Measurements from ENCODE around the gene CACNA1F.
A peak's percentile ranks its signal among the peaks of the same experiment; 100 is the strongest.

The CACNA1F gene

DNA sequence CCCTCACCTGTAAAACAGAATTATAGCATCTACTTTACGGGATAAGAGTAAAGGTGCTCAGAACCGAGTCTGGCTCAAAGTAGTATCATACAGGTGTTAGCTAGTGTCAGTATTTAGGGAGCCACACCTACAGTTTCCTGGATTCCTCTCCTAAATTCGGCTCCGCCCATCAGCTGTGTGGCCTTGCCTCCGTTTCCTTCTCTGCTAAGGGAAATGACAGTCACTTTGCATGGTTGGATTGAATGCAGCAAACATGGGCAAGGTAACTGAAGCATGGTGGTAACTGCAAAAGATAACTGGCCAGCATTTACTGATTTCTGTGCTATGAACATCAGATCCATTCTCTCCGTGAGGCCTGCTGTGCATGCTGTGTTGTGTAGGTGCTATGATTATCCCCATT lies 39.3 kb upstream of the CACNA1F start:
- Histone ChIP-seq H3K4me2 (ENCODE audit: low read depth, low read length) (no peak overlapping the region), H3K27me3 (replicated peaks; ENCODE audit: insufficient read depth, low read length) (no peaks in the 10 kb centered on the region)

GRCh38 chrX:49271341-49271740 lies 38.2 kb upstream of the CACNA1F start:
- Histone ChIP-seq H3K9me2 (replicated peaks; ENCODE audit: insufficient read depth, low read length) (no peaks in the 10 kb centered on the region), H3K36me3 (replicated peaks; ENCODE audit: insufficient read depth, low read length) (no peaks in the 10 kb centered on the region), H3K9me3 (replicated peaks; ENCODE audit: insufficient read depth, low read length) (no peaks in the 10 kb centered on the region), H3K4me3 (ENCODE audit: low read length) (no peak overlapping the region), H2AFZ (ENCODE audit: low read length) (no peak overlapping the region), H3K4me1 (ENCODE audit: low read length) (peaks cover 5% of the 10 kb centered on the region; the same call in 1 of the 2 replicates), H4K20me1 (ENCODE audit: insufficient read depth, low read length) (no peaks in the 10 kb centered on the region), H3K79me2 (ENCODE audit: low read length) (peaks cover 12% of the 10 kb centered on the region), H3K27me3 (replicated peaks; ENCODE audit: insufficient read depth, low read length) (no peaks in the 10 kb centered on the region), H3K4me2 (ENCODE audit: low read depth, low read length) (no peak overlapping the region), H3F3A (ENCODE audit: insufficient read depth, low read length) (no peaks in the 10 kb centered on the region), H3K27ac (ENCODE audit: low read length) (no peak overlapping the region), H3K9ac (ENCODE audit: low read length) (no peak overlapping the region)
- TF ChIP-seq EZH2phosphoT487 (IDR thresholded peaks at IDR 0.05; ENCODE audit: low read length) (no peak), EZH2 (optimal IDR thresholded peaks at IDR 0.05; ENCODE audit: low read depth, low read length) (no peak)
- TF ChIP-seq, protein P1, sequence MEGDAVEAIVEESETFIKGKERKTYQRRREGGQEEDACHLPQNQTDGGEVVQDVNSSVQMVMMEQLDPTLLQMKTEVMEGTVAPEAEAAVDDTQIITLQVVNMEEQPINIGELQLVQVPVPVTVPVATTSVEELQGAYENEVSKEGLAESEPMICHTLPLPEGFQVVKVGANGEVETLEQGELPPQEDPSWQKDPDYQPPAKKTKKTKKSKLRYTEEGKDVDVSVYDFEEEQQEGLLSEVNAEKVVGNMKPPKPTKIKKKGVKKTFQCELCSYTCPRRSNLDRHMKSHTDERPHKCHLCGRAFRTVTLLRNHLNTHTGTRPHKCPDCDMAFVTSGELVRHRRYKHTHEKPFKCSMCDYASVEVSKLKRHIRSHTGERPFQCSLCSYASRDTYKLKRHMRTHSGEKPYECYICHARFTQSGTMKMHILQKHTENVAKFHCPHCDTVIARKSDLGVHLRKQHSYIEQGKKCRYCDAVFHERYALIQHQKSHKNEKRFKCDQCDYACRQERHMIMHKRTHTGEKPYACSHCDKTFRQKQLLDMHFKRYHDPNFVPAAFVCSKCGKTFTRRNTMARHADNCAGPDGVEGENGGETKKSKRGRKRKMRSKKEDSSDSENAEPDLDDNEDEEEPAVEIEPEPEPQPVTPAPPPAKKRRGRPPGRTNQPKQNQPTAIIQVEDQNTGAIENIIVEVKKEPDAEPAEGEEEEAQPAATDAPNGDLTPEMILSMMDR (IDR thresholded peaks at IDR 0.05; ENCODE audit: low read length), result no peak
- no peak for DNase-seq

More for the DNA sequence above, 39.3 kb upstream of the CACNA1F start:
- Histone ChIP-seq H3K4me1 (ENCODE audit: low read length) (peaks cover 5% of the 10 kb centered on the region; the same call in 1 of the 2 replicates), H4K20me1 (ENCODE audit: insufficient read depth, low read length) (no peaks in the 10 kb centered on the region), H3K4me3 (ENCODE audit: low read length) (no peak overlapping the region), H3K9ac (ENCODE audit: low read length) (no peak overlapping the region), H3K9me3 (replicated peaks; ENCODE audit: insufficient read depth, low read length) (no peaks in the 10 kb centered on the region), H3F3A (ENCODE audit: insufficient read depth, low read length) (no peaks in the 10 kb centered on the region), H3K27ac (ENCODE audit: low read length) (no peak overlapping the region), H3K79me2 (ENCODE audit: low read length) (peaks cover 12% of the 10 kb centered on the region), H2AFZ (ENCODE audit: low read length) (no peak overlapping the region), H3K9me2 (replicated peaks; ENCODE audit: insufficient read depth, low read length) (no peaks in the 10 kb centered on the region), H3K36me3 (replicated peaks; ENCODE audit: insufficient read depth, low read length) (no peaks in the 10 kb centered on the region)
- TF ChIP-seq EZH2phosphoT487 (IDR thresholded peaks at IDR 0.05; ENCODE audit: low read length), result no peak
- DNase-seq, result no peak

- TF ChIP-seq EZH2phosphoT487 (IDR thresholded peaks at IDR 0.05; ENCODE audit: low read length) (no peak), EZH2 (optimal IDR thresholded peaks at IDR 0.05; ENCODE audit: low read depth, low read length) (no peak)
- TF ChIP-seq, protein P1 (IDR thresholded peaks at IDR 0.05; ENCODE audit: low read length), result no peak
- Histone ChIP-seq H3K9ac (ENCODE audit: low read length) (peak overlapping the region; percentile 79), H3K4me2 (ENCODE audit: low read depth, low read length) (peak overlapping the region; percentile 41; the same call in 1 of the 2 replicates), H3K4me3 (ENCODE audit: low read length) (peak overlapping the region; percentile 67), H3K9me3 (replicated peaks; ENCODE audit: insufficient read depth, low read length) (no peaks in the 10 kb centered on the region), H3K27me3 (replicated peaks; ENCODE audit: insufficient read depth, low read length) (no peaks in the 10 kb centered on the region), H3K36me3 (replicated peaks; ENCODE audit: insufficient read depth, low read length) (no peaks in the 10 kb centered on the region), H3K79me2 (ENCODE audit: low read length) (peaks cover 12% of the 10 kb centered on the region), H2AFZ (ENCODE audit: low read length) (no peak overlapping the region), H3K4me1 (ENCODE audit: low read length) (peaks cover 5% of the 10 kb centered on the region; the same call in 1 of the 2 replicates), H3F3A (ENCODE audit: insufficient read depth, low read length) (no peaks in the 10 kb centered on the region), H3K27ac (ENCODE audit: low read length) (peak overlapping the region; percentile 16; the same call in 1 of the 2 replicates), H4K20me1 (ENCODE audit: insufficient read depth, low read length) (no peaks in the 10 kb centered on the region), H3K9me2 (replicated peaks; ENCODE audit: insufficient read depth, low read length) (no peaks in the 10 kb centered on the region)
- no peak for DNase-seq
Measured at GRCh38 chrX:49270249-49270921, 37.2 kb upstream of the CACNA1F start.

DNA sequence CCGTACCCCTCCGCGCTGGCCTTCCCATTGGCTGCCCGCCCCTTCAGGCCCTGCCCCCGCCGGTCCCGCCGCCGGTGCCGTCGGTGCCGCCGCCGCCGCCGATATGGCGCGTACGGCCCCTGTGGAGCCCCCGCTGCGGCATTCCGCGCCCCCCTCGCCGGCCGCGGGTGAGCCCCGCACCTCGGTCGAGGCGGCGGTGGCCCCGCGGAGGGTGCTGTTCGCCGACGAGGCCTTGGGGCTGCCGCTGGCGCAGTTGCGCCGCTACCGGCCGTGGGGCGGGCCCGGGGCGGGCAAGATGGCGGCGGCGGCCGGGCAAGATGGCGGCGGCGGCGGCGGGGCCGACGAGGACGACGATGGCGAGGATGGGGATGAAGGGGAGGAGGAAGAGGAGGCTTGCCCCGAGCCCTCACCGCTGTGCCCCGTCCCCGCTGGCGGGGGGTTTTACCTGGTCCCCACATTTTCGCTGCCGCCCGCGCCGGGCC lies 36.7 kb upstream of the CACNA1F start, which contains the start of gene PPP1R3F:
PPP1R3F (plus strand) TSS at position 27 of the 482 bp plus-strand sequence; CDS start at position 104, 77 bp downstream.
- Histone ChIP-seq H2AFZ (ENCODE audit: low read length) (peak within 1 kb of the TSS; percentile 80), H3K9ac (ENCODE audit: low read length) (peak within 1 kb of the TSS; percentile 89), H3K4me3 (ENCODE audit: low read length) (peak within 1 kb of the TSS; percentile 72), H3K9me3 (replicated peaks; ENCODE audit: insufficient read depth, low read length) (no peaks in the 10 kb centered on the region), H3K4me2 (ENCODE audit: low read depth, low read length) (peak within 1 kb of the TSS; percentile 78), H3K9me2 (replicated peaks; ENCODE audit: insufficient read depth, low read length) (no peaks in the 10 kb centered on the region), H4K20me1 (ENCODE audit: insufficient read depth, low read length) (no peaks in the 10 kb centered on the region), H3K36me3 (replicated peaks; ENCODE audit: insufficient read depth, low read length) (no peaks in the 10 kb centered on the region), H3K4me1 (ENCODE audit: low read length) (peaks cover 5% of the 10 kb centered on the region; the same call in 1 of the 2 replicates), H3F3A (ENCODE audit: insufficient read depth, low read length) (no peaks in the 10 kb centered on the region), H3K27ac (ENCODE audit: low read length) (peak within 1 kb of the TSS; percentile 87), H3K27me3 (replicated peaks; ENCODE audit: insufficient read depth, low read length) (no peaks in the 10 kb centered on the region), H3K79me2 (ENCODE audit: low read length) (peaks cover 12% of the 10 kb centered on the region)
- TF ChIP-seq EZH2phosphoT487 (IDR thresholded peaks at IDR 0.05; ENCODE audit: low read length), result no peak
- TF ChIP-seq, protein P1 (IDR thresholded peaks at IDR 0.05; ENCODE audit: low read length), result no peak
- no peak for TF ChIP-seq EZH2 (optimal IDR thresholded peaks at IDR 0.05; ENCODE audit: low read depth, low read length)
- no peak for DNase-seq

Measured in MM.1S (cell line).